Measurements from ENCODE around the gene CLINT1. TPM values are rescaled to one million over a fixed set of nuclear protein-coding genes. Genes with fewer than 3 reads are reported as not detected.

Gene CLINT1
- total and polyA plus RNA-seq, 2 experiments from 2014 or later: 71.7 to 101 TPM

DNA sequence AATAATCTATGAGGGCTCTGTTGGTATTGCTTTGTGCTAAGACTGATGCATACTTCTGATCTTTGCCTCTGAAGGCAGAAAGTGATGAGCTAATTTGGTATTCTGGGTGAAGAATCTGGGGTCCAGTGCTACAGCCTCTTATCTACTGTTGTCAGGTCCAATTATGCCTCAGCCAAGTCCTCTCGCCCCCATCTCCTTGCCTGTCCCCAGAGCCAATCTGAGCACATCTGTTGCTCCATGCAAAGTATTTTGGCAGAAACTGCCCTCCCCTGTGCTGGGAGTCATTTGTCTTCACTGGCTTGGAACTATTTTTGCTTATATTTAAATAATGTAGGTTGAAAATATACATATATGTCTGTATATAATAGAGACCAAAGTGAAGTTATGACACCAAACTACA is 92.0 kb downstream of the CLINT1 start (continued):
- TF ChIP-seq, protein P1, sequence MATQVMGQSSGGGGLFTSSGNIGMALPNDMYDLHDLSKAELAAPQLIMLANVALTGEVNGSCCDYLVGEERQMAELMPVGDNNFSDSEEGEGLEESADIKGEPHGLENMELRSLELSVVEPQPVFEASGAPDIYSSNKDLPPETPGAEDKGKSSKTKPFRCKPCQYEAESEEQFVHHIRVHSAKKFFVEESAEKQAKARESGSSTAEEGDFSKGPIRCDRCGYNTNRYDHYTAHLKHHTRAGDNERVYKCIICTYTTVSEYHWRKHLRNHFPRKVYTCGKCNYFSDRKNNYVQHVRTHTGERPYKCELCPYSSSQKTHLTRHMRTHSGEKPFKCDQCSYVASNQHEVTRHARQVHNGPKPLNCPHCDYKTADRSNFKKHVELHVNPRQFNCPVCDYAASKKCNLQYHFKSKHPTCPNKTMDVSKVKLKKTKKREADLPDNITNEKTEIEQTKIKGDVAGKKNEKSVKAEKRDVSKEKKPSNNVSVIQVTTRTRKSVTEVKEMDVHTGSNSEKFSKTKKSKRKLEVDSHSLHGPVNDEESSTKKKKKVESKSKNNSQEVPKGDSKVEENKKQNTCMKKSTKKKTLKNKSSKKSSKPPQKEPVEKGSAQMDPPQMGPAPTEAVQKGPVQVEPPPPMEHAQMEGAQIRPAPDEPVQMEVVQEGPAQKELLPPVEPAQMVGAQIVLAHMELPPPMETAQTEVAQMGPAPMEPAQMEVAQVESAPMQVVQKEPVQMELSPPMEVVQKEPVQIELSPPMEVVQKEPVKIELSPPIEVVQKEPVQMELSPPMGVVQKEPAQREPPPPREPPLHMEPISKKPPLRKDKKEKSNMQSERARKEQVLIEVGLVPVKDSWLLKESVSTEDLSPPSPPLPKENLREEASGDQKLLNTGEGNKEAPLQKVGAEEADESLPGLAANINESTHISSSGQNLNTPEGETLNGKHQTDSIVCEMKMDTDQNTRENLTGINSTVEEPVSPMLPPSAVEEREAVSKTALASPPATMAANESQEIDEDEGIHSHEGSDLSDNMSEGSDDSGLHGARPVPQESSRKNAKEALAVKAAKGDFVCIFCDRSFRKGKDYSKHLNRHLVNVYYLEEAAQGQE (IDR thresholded peaks at IDR 0.05; ENCODE audit: unreplicated experiment): no peak
- TF ChIP-seq ZNF114 (CRISPR knock-in tag; IDR thresholded peaks at IDR 0.05): no peak
- TF ChIP-seq STAT1 (IDR thresholded peaks at IDR 0.05; ENCODE audit: unreplicated experiment): no peak
- TF ChIP-seq ZNF331 (CRISPR knock-in tag; IDR thresholded peaks at IDR 0.05; ENCODE audit: low read depth): no peak
- TF ChIP-seq EZH2phosphoT487 (IDR thresholded peaks at IDR 0.05; ENCODE audit: unreplicated experiment): no peak
- TF ChIP-seq POLR2AphosphoS5 (IDR thresholded peaks at IDR 0.05; ENCODE audit: low read depth): no peak
- TF ChIP-seq, protein P2, sequence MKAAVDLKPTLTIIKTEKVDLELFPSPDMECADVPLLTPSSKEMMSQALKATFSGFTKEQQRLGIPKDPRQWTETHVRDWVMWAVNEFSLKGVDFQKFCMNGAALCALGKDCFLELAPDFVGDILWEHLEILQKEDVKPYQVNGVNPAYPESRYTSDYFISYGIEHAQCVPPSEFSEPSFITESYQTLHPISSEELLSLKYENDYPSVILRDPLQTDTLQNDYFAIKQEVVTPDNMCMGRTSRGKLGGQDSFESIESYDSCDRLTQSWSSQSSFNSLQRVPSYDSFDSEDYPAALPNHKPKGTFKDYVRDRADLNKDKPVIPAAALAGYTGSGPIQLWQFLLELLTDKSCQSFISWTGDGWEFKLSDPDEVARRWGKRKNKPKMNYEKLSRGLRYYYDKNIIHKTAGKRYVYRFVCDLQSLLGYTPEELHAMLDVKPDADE (IDR thresholded peaks at IDR 0.05): no peak
- TF ChIP-seq CTCF (conservative IDR thresholded peaks at IDR 0.05; ENCODE audit: low read depth in 2 of 2): no peak
- no peak for TF ChIP-seq NANOG (IDR thresholded peaks at IDR 0.05; ENCODE audit: borderline replicate concordance)

DNA sequence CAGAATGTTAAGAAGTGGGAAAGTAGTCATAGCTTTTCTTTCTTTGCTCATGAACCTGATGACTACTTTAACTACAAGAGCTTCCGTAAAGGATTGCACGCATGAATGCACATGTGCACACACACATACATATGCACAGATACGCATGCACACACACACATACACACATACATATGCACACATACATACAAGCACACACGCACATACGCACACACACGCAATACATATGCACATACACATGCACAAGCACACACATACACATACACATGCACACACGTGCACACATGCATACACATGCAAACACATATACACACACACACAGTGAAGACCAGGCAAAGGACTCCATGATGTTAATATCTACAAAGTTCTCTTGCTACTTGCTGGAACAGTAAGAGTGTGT is 92.5 kb downstream of the CLINT1 start:
- no peak for DNase-seq (ENCODE audit: low spot score)
- no peak for ATAC-seq
- H3K4me1 Mint-ChIP-seq: no peaks in the 10 kb centered on the region
- H3K27ac ChIP-seq (ENCODE audit: low read depth): no peak overlapping the region
- no peak overlapping the region for H2AFZ ChIP-seq
- H3K27me3 ChIP-seq (ENCODE audit: insufficient read depth): no peaks in the 10 kb centered on the region
- no peaks in the 10 kb centered on the region for H3K79me2 ChIP-seq (replicated peaks; ENCODE audit: insufficient read depth)
- TF ChIP-seq NANOG (IDR thresholded peaks at IDR 0.05; ENCODE audit: borderline replicate concordance) (no peak), POLR2AphosphoS5 (IDR thresholded peaks at IDR 0.05; ENCODE audit: low read depth) (no peak), JUNB (IDR thresholded peaks at IDR 0.05; ENCODE audit: unreplicated experiment) (no peak)
- H3K9me3 Mint-ChIP-seq: no peaks in the 10 kb centered on the region; the same call in 2 of the 3 replicates
- no peak overlapping the region for H3K4me2 ChIP-seq
- no peaks in the 10 kb centered on the region for H3K9me2 ChIP-seq (ENCODE audit: insufficient read depth)
- no peaks in the 10 kb centered on the region for H3K36me3 Mint-ChIP-seq (ENCODE audit: low read depth)
- no peaks in the 10 kb centered on the region for H3F3A ChIP-seq (replicated peaks; ENCODE audit: low read depth)
- no peaks in the 10 kb centered on the region for H4K20me1 ChIP-seq (replicated peaks; ENCODE audit: insufficient read depth)
- no peaks in the 10 kb centered on the region for H3K4me1 ChIP-seq (ENCODE audit: insufficient read depth)
- no peak overlapping the region for H3K4me3 ChIP-seq
- no peaks in the 10 kb centered on the region for H3K36me3 ChIP-seq (ENCODE audit: insufficient read depth)
- H3K27ac Mint-ChIP-seq: no peak overlapping the region
- no peak overlapping the region for H3K4me3 Mint-ChIP-seq
- H3K27me3 Mint-ChIP-seq (ENCODE audit: insufficient read depth, low read depth, poor library complexity): peaks cover 5% of the 10 kb centered on the region
